Right atrium auricular region (tissue), 2 donors: Measurements from ENCODE around the gene GPR37L1. TPM values are rescaled to one million over a fixed set of nuclear protein-coding genes. Genes with fewer than 3 reads are reported as not detected.

ENCODE experiments used
- DNase-seq: peaks from one replicate; pipeline ENCODE4 v3.0.0-alpha.2; 2019; ENCODE audit warnings: low spot score
- H3K27ac ChIP-seq, 2 donors: fragments of 200-600 bp; sonication (generic); 1 replicate in 1 of 2; 2 replicates in 1 of 2; pipeline ENCODE4 v1.5.1; 2016 to 2019
- H3K27me3 ChIP-seq, 2 donors: fragments of 200-600 bp; sonication (generic); one replicate each; pipeline versions ENCODE4 v1.5.1 to v1.6.0; 2017 to 2019
- H3K36me3 ChIP-seq: fragments of 200-600 bp; sonication (generic); one replicate; pipeline ENCODE4 v1.5.1; 2016
- H3K4me1 ChIP-seq, 2 donors: fragments of 200-600 bp; sonication (generic); one replicate each; pipeline versions ENCODE4 v1.5.1 to v1.6.0; 2017 to 2019
- H3K4me3 ChIP-seq, 2 donors: fragments of 200-600 bp; sonication (generic); 1 replicate in 1 of 2; 2 replicates in 1 of 2; pipeline ENCODE4 v1.5.1; 2017 to 2019; ENCODE audit warnings: mild to moderate bottlenecking in 1 of 2, moderate library complexity in 1 of 2
- H3K9me3 ChIP-seq, 2 donors: fragments of 200-600 bp; sonication (generic); one replicate each; pipeline ENCODE4 v1.5.1; 2019
- total RNA-seq, 2 donors: library from RNA; depleted of rRNA; stranded (reverse); fragments of >200 nt; gene quantifications; one replicate each; pipeline ENCODE4 v1.1.0, GENCODE V29; 2016
- TF ChIP-seq, protein P1 (sequence below), 2 donors: fragments of 200-600 bp; sonication (generic); IDR thresholded peaks; one replicate each; pipeline ENCODE4 v1.5.1; 2019; ENCODE audit warnings: antibody characterized with exemption in 2 of 2

Gene GPR37L1
- total RNA-seq, 2 donors from 2014 or later, result 0.07 TPM; not detected in 1

DNA sequence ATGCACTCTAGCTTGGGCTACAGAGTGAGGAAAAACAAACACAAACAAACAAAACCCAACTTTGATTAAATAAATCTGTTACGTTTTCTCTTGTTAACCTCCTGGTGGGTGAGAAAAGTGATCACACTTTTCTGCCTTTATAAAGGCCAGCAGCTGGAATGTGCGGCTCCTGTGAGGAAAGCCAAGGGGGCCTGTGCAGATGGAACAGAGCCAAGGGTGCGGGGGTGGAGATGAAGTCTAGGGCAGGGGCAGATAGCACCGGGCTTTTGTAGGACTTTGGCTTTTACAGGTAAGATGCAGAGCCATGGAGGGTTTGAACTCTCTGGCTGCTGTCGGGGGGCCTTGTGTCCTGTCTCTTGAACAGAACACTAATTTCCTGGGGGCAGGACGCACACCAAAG is 40.7 kb upstream of the GPR37L1 start:
- DNase-seq, result no peak
- TF ChIP-seq, protein P1, sequence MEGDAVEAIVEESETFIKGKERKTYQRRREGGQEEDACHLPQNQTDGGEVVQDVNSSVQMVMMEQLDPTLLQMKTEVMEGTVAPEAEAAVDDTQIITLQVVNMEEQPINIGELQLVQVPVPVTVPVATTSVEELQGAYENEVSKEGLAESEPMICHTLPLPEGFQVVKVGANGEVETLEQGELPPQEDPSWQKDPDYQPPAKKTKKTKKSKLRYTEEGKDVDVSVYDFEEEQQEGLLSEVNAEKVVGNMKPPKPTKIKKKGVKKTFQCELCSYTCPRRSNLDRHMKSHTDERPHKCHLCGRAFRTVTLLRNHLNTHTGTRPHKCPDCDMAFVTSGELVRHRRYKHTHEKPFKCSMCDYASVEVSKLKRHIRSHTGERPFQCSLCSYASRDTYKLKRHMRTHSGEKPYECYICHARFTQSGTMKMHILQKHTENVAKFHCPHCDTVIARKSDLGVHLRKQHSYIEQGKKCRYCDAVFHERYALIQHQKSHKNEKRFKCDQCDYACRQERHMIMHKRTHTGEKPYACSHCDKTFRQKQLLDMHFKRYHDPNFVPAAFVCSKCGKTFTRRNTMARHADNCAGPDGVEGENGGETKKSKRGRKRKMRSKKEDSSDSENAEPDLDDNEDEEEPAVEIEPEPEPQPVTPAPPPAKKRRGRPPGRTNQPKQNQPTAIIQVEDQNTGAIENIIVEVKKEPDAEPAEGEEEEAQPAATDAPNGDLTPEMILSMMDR (IDR thresholded peaks at IDR 0.05), result no peak
- H3K4me3 ChIP-seq, result no peak overlapping the region

DNA sequence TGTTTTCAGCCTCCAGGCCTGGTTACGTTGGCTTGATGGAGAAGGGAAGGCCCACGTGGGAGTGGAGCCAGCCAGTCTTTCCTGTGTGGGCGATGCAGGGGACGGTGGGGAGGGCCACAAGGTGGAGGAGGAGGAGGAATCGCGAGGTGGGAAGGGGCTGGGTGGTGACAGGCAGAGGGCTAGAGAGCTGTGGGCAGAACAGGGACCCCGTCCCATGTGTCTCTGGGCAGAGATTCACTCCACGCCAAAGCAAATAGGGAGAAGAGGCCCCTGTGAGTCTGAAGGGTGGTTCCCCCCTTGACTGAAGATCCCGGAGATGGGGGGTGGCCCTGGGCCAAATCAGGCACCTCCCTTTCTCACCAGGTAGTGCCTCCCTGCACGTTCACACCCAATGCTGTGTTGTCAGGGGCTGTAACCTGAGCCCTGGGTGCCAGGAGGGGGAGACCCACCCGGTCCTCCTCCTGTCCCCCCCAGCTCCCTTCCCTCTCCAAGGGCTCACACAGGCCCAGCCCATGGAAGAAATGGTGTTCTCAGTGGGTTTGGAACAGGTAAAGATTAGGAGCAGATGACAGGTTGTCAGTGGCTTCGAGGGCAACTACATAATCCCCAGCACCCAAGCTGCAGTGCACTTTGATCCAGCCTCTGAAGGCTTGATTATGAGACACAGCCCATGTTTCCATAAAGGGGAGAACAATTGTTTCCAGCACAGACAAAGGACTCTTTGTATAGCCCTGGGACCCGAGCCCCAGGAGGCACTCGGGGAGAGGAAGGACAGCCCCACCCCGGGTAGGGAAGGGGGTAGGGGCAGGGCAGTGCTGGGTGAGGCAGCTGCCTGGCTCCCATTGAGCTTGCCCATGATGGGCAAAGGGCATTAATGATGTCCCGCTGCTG is 37.7 kb upstream of the GPR37L1 start:
- H3K27ac ChIP-seq, result no peak overlapping the region
- no peak for DNase-seq
- no peak overlapping the region for H3K4me3 ChIP-seq
- TF ChIP-seq, protein P1 (IDR thresholded peaks at IDR 0.05), result no peak
- no peaks in the 10 kb centered on the region for H3K36me3 ChIP-seq
- peaks cover 0 to 23% of the 10 kb centered on the region in 2 donors for H3K4me1 ChIP-seq
- H3K9me3 ChIP-seq, result no peaks in the 10 kb centered on the region
- H3K27me3 ChIP-seq, result no peaks in the 10 kb centered on the region

More for the DNA sequence above, 40.7 kb upstream of the GPR37L1 start:
- peaks cover 0 to 22% of the 10 kb centered on the region in 2 donors for H3K4me1 ChIP-seq
- no peak overlapping the region for H3K27ac ChIP-seq
- no peaks in the 10 kb centered on the region for H3K27me3 ChIP-seq
- H3K9me3 ChIP-seq, result no peaks in the 10 kb centered on the region
- H3K36me3 ChIP-seq, result no peaks in the 10 kb centered on the region

DNA sequence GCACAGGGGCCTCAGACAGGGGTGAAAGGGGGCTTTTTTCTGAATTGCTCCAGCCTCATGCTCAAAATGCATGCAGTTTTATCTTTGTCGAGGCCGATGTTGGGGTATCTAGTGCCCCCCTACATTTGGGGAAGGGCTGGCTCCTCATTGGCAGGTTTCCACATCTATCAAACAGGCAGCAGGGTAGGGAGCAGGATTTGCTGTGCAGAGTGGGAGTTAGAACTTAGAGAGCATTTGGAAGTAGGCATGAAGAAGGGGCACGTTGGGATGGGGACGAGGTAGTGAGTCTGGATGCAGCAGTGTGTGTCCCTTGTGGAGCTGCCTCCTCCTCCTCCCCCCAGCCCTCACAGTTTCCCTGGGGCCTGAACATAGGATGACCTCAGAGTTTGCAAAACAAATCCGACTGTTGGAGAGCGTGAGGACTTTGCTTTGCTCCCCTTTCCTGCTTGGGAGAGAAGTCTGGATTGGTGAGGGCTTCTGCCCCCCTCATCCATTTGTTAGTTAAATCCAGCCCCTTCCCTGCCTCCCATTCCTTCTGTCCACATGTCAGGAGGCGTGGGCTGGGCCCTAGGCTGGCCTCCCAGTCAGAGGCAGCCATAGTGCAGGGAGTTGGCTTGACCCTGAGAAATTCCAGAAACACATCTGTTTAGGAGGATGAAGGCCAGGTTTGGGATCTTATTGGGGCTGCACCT is 36.9 kb upstream of the GPR37L1 start:
- Histone ChIP-seq H3K9me3 (no peaks in the 10 kb centered on the region), H3K27me3 (no peaks in the 10 kb centered on the region), H3K36me3 (no peaks in the 10 kb centered on the region), H3K4me3 (no peak overlapping the region), H3K4me1 (peaks cover 0 to 23% of the 10 kb centered on the region in 2 donors), H3K27ac (no peak overlapping the region)
- TF ChIP-seq, protein P1 (IDR thresholded peaks at IDR 0.05), result no peak
- DNase-seq, result no peak

DNA sequence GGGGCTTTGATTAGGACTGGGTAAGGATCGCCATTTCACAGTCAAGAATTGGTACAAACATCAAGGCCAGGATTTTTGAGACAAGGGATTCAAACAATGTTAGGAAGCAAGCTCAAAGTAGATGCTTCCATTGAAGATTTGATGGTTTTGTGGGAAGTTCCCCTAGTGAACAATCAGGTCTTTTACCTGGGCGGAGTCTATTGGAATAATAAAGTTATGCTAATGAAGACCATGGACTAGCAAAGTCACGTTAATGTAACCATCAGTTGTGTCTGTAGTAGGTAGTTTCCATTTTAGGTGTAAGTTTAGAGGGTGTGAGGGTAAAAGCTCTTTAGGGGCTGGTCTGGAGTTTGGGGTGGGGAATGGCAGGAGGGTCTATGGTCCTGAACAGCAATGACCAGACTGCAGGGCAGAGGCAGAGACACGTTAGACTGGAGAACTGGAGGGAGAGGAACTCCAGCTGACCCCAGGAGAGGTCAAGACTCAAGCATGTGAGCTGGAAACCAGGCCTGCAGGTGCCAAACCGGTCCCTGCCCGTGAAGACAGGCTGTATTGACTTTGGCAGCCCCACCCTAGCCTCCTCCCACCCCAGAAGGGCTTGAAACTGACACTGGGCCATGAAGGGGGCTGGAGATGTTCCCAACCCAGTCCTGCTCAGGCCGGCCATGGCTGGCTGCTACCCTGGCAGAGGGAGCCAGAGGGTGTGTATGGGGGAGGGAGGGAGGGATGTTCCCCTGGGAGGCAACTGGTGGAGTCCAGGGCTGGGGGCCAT is 36.0 kb upstream of the GPR37L1 start:
- TF ChIP-seq, protein P1 (IDR thresholded peaks at IDR 0.05), result no peak
- no peaks in the 10 kb centered on the region for H3K9me3 ChIP-seq
- DNase-seq, result no peak
- H3K36me3 ChIP-seq, result no peaks in the 10 kb centered on the region
- H3K4me3 ChIP-seq, result no peak overlapping the region
- H3K27me3 ChIP-seq, result no peaks in the 10 kb centered on the region
- no peak overlapping the region for H3K27ac ChIP-seq
- H3K4me1 ChIP-seq, result peaks cover 0 to 23% of the 10 kb centered on the region in 2 donors

DNA sequence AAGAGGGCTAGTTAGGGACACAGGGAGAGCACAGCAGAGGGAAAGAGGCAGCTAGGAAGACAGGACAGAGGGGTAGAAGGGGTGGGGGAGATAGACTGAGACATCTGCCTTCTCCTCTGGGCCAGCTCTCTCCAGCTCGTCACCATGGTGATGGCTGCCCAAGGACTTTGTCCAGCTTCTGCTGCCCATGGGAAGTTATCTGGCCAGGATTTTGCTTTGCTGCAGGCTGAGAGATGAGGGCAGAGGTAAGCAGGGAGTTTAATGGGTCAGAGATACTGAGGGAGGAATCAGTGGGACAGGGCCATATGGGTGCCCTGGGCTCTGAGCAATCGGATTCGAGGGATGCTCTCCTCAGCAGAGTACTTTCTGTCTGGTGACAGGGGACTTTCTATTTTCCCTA is 34.5 kb upstream of the GPR37L1 start:
- no peaks in the 10 kb centered on the region for H3K27me3 ChIP-seq
- H3K36me3 ChIP-seq, result no peaks in the 10 kb centered on the region
- H3K27ac ChIP-seq, result no peak overlapping the region
- no peaks in the 10 kb centered on the region for H3K9me3 ChIP-seq
- no peak overlapping the region for H3K4me3 ChIP-seq
- TF ChIP-seq, protein P1 (IDR thresholded peaks at IDR 0.05), result no peak
- H3K4me1 ChIP-seq, result peaks cover 0 to 23% of the 10 kb centered on the region in 2 donors
- DNase-seq, result no peak
